ENCODE data around the gene MNX1.

The MNX1 gene

GRCh38 chr7:156988343-156989185 is 21.9 kb downstream of the MNX1 start:
- DNase-seq (ENCODE audit: low read depth) = no peak
- TF ChIP-seq CTCF (IDR thresholded peaks at IDR 0.05; ENCODE audit: low read depth, low read length, missing control alignments) = no peak
- H3K4me3 ChIP-seq (ENCODE audit: low read depth, low read length) = no peak overlapping the region
- in situ Hi-C loops (cut with HindIII; ENCODE audit: low sequenced_read_pairs) = no loop called here

DNA sequence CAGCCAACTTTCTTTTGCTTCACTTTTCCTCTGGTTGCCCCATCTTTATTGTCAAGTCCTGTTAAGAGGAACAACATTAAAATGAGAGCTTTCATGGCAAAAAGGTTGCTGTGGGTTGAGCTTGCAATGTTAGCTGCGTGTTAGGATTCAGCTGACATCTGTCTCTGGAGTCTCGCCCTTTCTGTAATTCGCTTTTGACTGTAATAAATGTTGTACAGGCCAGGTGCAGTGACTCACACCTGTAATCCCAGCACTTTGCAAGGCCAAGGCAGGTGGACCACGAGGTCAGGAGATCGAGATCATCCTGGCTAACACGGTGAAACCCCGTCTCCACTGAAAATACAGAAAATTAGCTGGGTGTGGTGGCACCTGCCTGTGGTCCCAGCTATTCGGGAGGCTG is 24.1 kb downstream of the MNX1 start:
- no peak overlapping the region for H3K4me3 ChIP-seq (ENCODE audit: low read depth, low read length)
- TF ChIP-seq CTCF (IDR thresholded peaks at IDR 0.05; ENCODE audit: low read depth, low read length, missing control alignments) = no peak
- in situ Hi-C loops (cut with HindIII; ENCODE audit: low sequenced_read_pairs) = no loop called here
- DNase-seq (ENCODE audit: low read depth) = no peak

- no peak for TF ChIP-seq CTCF (IDR thresholded peaks at IDR 0.05; ENCODE audit: low read depth, low read length, missing control alignments)
- in situ Hi-C loops (cut with HindIII; ENCODE audit: low sequenced_read_pairs) = no loop called here
- H3K4me3 ChIP-seq (ENCODE audit: low read depth, low read length) = no peak overlapping the region
- DNase-seq (ENCODE audit: low read depth) = no peak
Observed at GRCh38 chr7:156985101-156985992, 25.1 kb downstream of the MNX1 start.

GRCh38 chr7:156984174-156984891 is 26.1 kb downstream of the MNX1 start:
- H3K4me3 ChIP-seq (ENCODE audit: low read depth, low read length) = no peak overlapping the region
- DNase-seq (ENCODE audit: low read depth) = no peak
- in situ Hi-C loops (cut with HindIII; ENCODE audit: low sequenced_read_pairs) = no loop called here
- TF ChIP-seq CTCF (IDR thresholded peaks at IDR 0.05; ENCODE audit: low read depth, low read length, missing control alignments) = no peak

DNA sequence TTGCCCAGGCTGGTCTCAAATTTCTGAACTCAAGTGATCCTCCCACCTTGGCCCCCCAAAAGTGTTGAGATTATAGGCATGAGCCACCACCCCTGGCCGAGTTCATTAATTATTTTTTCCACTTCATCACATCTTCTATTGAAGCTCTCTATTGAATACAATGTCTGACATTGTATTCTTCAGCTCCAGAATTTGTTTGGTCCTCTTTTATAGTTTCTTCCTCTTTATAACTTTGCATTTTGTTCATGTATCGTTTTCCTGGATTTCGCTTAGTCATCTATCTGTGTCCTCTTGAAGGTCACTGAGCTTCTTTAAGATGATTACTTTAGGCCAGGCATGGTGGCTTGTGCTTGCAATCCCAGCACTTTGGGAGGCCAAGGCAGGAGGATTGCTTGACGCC is 30.8 kb downstream of the MNX1 start:
- in situ Hi-C loops (cut with HindIII; ENCODE audit: low sequenced_read_pairs) = no loop called here
- no peak for DNase-seq (ENCODE audit: low read depth)
- no peak overlapping the region for H3K4me3 ChIP-seq (ENCODE audit: low read depth, low read length)
- no peak for TF ChIP-seq CTCF (IDR thresholded peaks at IDR 0.05; ENCODE audit: low read depth, low read length, missing control alignments)

DNA sequence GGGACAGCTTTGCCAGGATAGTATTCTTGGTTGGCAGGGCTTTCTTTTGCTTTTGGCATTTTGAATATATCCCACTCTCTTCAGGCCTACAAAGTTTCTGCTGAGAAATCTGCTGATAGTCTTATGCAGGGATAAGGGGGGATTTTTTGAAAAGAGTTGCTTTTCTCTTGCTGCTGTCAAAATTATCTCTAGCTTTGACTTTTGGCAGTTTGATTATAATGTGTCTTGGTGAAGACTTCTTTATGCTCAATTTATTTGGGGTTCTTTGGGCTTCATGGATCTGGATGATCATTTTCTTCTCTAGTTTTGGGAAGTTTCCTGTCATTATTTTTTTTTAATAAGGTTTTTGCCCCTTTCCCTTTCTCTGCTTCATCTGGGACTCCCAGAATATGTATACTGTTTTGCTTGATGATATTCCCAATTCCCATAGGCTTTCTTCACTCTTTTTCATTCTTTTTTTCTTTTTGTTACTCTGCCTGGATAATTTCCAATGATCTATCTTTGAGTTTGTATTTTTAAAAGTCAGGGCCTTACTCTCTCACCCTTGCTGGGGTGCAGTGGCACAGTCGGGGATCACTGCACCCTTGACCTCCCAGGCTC is 31.4 kb downstream of the MNX1 start:
- no peak for TF ChIP-seq CTCF (IDR thresholded peaks at IDR 0.05; ENCODE audit: low read depth, low read length, missing control alignments)
- no peak overlapping the region for H3K4me3 ChIP-seq (ENCODE audit: low read depth, low read length)
- in situ Hi-C loops (cut with HindIII; ENCODE audit: low sequenced_read_pairs) = no loop called here
- DNase-seq (ENCODE audit: low read depth) = no peak
